Fibroblast of skin of left biceps (primary cell): Measurements from ENCODE around the gene DNAL4.

ENCODE experiments used
- DNase-seq, 2 experiments: peaks; one replicate each; pipeline ENCODE4 v3.0.0-alpha.2; 2013; ENCODE audit warnings: low read depth in 2 of 2

DNAL4 gene

DNA sequence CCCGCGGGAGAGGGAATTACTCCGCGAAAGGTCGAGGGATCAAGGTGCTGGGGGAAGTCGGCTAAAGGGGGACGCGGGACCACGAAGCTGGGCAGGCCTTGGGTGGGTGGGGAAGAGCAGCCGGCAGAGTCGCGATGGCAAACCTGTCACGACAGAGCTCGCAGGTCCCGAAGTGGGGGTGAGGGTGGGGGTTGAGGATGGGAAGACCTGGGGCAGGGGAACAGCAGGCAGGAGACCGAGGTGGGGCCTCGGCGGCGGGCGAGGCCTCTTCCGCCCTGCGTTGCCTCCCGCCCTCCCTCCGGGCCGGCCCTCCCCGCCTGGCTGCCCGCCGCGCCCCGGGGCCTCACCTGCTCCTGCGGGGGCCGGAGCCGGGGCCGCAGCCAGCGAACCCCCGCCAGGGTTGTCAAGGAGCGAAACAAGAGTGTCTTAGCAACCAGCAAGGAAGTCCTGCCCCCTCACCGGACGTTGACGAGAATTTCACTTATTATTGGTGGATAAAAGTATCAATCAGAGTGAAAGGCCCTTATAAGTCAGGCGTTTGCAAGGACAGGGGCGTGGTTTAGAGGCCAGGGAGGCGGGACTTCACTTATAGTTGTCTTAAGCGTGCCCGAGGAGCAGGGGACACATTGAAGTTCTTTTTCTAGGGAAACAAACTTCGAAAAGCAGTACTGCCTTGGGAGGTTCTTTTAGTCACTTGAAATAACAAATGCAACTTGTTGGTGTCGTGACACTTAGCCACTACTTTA is at the start of gene DNAL4:
Gene DNAL4, minus strand, starts transcription at position 423 of the 746 bp plus-strand sequence. CDS start 11,412 bp downstream, outside the sequence.
- DNase-seq = peak; percentile 95 to 96

- peak; percentile 33 to 36 for DNase-seq
Measured at GRCh38 chr22:38843201-38843656, 49.3 kb upstream of the DNAL4 start.

- DNase-seq = no peak
Measured at GRCh38 chr22:38842512-38843200, 48.7 kb upstream of the DNAL4 start.

DNA sequence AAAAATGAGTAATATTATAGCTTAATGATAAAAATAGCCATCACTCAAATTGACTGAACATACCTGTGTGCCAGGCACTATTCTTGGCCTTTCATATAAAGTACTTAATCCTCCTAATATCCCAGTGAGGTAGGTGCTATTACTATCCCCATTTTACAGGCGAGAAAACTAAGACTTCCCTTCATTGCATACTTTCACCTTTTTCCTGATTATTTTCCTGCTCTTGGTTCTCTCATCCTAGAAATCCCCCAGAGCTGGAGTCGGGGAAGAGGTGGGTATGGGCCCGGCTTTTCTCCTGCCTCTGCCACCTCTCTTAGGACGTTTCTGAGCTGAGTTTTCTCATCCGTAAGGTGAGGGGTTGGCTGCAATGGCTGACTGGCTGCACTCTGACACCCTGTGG is 47.7 kb upstream of the DNAL4 start:
- DNase-seq = no peak

DNA sequence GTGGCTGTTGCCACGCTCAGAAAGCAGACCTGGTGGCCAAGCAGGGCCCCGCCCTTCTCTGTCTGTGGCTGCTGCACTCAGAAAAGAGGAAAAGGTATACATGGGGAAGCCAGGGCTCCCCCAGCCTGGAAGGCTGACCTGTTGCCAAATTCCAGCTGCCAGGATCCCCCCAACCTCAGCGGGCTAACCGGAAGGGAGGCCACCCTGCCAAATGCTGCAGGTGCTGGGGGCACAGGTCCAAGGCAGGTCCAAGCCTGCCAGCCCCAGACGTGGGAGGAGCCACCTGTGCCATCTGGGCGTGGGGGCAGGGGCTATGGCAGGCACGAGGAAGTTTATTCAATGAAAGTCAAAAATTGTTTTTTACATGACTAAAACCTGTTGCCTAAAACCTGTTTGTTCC is 47.3 kb upstream of the DNAL4 start:
- no peak for DNase-seq

- DNase-seq = no peak
Measured at GRCh38 chr22:38840129-38840528, 46.2 kb upstream of the DNAL4 start.

- no peak for DNase-seq
Measured at GRCh38 chr22:38839686-38840085, 45.7 kb upstream of the DNAL4 start.

DNA sequence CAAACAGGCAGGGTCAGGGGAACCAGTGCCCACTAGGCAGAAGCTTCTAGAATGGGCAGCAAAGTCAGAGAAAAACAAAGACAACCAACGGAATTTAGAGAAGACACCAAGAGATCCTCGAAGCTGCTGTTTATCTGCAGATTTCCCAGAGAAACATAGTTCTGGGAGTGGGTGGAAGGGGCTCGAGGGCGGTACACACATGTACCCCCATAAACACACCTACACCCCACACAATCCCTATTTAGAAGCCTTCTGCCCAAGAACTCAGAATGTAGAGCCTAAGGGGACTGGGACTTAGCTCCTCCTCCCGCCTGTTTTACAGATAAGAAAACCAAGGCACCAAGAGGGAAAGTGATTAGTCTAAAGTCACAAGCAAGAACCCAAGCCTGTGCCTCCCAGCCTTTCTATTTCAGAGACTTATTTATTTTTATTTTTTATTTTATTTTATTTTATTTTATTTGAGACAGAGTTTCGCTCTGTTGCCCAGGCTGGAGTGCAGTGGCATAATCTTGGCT is 43.5 kb upstream of the DNAL4 start:
- DNase-seq = no peak

DNA sequence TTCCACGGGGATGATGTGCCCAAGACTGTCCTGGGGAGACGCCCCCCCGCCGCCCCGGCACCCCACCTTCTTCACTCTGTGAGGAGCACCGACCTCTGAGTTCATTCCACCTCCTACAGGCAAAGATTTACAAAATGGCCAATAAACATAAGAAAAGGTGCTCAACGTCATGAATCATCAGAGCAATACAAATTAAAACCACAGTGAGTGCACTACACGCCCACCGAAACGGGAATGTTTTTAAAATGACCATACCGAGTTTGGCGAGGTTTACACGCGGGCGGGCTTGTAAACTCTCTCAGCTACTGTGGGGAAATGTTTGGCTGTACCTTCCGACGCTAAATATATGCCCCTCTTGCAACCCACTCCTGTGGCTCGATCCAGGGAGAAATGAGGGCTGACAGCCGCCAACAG is 42.0 kb upstream of the DNAL4 start:
- no peak for DNase-seq

- DNase-seq = no peak
Measured at GRCh38 chr22:38834991-38835390, 41.0 kb upstream of the DNAL4 start.

- DNase-seq = no peak
Measured at GRCh38 chr22:38834215-38834953, 40.4 kb upstream of the DNAL4 start.

DNA sequence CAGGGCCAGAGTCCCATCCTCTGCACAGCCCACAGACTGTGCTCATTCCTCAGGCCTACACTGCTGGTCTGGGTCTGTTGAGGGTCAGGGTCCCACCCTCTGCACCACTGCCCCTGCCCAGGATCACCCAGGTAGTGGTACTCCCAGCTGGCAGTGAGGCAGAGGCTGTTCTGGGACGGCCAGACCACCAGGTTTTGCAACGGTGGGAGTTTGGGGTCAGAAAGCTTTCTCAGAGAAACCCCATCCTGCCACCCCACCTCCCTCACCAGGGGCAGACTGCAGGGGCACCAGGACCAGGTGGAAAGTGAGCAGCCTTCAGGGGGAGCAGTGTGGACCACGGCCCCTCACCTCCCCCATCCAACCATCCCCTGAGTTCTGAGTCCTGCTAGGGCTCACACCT is 39.1 kb upstream of the DNAL4 start:
- DNase-seq = no peak

GRCh38 chr22:38832005-38832978 is 38.3 kb upstream of the DNAL4 start:
- DNase-seq = no peak

GRCh38 chr22:38831166-38831945 is 37.4 kb upstream of the DNAL4 start:
- no peak for DNase-seq

DNA sequence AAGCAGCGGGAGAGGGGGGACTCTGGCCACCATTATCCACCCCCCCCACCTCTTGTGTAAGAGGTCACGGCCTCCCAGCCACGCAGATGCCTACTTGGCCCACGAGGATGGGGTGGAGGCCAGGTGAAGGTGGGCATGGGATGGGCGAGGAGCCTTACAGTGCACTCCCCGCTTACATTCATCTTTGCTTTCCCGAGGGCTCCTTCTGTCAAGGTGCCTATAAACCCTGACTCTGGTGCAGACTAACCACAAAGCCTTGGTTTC is 36.8 kb upstream of the DNAL4 start:
- DNase-seq = no peak

GRCh38 chr22:38830026-38830844 is 36.3 kb upstream of the DNAL4 start:
- no peak for DNase-seq

GRCh38 chr22:38829485-38829884 is 35.5 kb upstream of the DNAL4 start:
- DNase-seq = no peak

DNA sequence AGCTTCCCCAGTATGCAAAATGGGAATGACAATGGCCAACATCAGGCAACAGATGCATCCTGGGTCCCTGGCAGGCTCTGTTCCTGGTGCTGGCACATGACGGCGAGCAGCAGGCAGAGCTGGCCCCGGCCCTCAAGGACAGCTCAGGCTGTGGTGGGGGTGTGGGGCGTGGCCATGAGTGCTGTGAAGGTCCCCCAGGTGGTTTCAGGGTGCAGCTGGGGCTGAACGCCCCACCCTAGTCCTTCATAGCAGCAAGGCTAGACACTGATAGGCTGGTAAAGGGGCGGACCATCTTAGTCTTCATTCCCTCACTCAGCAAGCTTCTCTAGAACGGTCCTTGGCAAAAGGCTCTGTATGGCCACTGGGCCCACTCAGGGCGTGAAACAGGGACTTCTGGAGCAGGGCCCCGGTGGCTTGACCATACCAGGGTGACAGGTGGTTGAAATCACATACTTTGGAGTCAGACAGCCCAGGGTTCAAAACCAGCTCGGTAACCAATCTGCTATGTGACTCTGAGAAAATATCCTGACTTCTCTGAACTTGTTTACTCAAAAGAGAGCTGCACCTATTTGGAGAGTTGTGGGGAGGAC is 34.8 kb upstream of the DNAL4 start:
- DNase-seq = no peak

DNA sequence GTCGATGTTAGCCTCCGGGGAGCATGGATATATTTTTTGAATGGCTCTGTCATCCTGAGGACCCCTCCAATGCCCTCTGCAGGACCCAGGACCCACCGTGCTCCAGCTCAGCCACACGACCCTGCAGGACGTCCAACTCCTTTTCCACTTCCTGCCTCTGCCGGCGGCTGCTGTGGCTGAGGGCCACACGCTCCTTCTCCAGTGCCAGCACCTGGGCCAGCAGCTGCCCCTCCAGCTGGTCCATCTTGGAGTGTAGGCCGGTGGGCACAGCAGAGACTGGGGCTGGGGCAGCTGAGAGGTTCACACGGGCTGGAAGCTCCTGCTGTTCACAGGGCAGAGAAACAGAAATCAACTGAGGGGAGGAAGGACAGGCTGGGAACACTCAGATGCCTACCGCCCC is 34.2 kb upstream of the DNAL4 start:
- DNase-seq = no peak
